DOHH2 (cell line): ENCODE data around the gene CBFA2T3.

Experiments
- H3F3A ChIP-seq: fragments of 200-600 bp; sonication (generic), shearing (Covaris generic); 2 replicates; pipeline ENCODE4 v1.6.0; 2016; ENCODE audit warnings: antibody characterized with exemption, mild to moderate bottlenecking; ENCODE audit not compliant: control insufficient read depth, insufficient read depth
- H3K27ac ChIP-seq: fragments of 200-600 bp; sonication (generic); 2 replicates; pipeline ENCODE4 v1.5.1; 2014; ENCODE audit warnings: low read depth, mild to moderate bottlenecking, low read length, moderate library complexity
- H3K27me3 ChIP-seq: fragments of 200-600 bp; sonication (generic); 2 replicates; pipeline ENCODE4 v1.6.1; 2014; ENCODE audit warnings: mild to moderate bottlenecking, low read length, mixed read lengths; ENCODE audit not compliant: control insufficient read depth
- H3K36me3 ChIP-seq: fragments of 200-600 bp; sonication (generic); 2 replicates; pipeline ENCODE4 v1.6.1; 2014; ENCODE audit warnings: mild to moderate bottlenecking, low read length, moderate library complexity, mixed read lengths; ENCODE audit not compliant: control insufficient read depth
- H3K4me1 ChIP-seq: fragments of 200-600 bp; sonication (generic); 2 replicates; pipeline ENCODE4 v1.6.1; 2014; ENCODE audit warnings: mild to moderate bottlenecking, low read length, mixed read lengths; ENCODE audit not compliant: control insufficient read depth
- H3K4me2 ChIP-seq: fragments of 200-600 bp; sonication (generic); 2 replicates; pipeline ENCODE4 v1.6.0; 2014; ENCODE audit warnings: mild to moderate bottlenecking, low read length, moderate library complexity
- H3K4me3 ChIP-seq: fragments of 200-600 bp; sonication (generic); 2 replicates; pipeline ENCODE4 v1.5.1; 2014; ENCODE audit warnings: mild to moderate bottlenecking, low read length, mixed read lengths
- H3K79me2 ChIP-seq: fragments of 200-600 bp; sonication (generic); 2 replicates; pipeline ENCODE4 v1.6.1; 2014; ENCODE audit warnings: mild to moderate bottlenecking, low read length, mixed read lengths; ENCODE audit not compliant: control insufficient read depth
- H3K9me2 ChIP-seq: fragments of 200-600 bp; sonication (generic); replicated peaks from 2 replicates; pipeline ENCODE4 v1.6.1; 2014; ENCODE audit warnings: mild to moderate bottlenecking, low read length, mixed read lengths; ENCODE audit not compliant: control insufficient read depth
- H3K9me3 ChIP-seq: fragments of 200-600 bp; sonication (generic); 2 replicates; pipeline ENCODE4 v1.6.1; 2014; ENCODE audit warnings: antibody characterized with exemption, low read length, mixed read lengths; ENCODE audit not compliant: control insufficient read depth, insufficient read depth
- H4K20me1 ChIP-seq: fragments of 200-600 bp; sonication (generic); 2 replicates; pipeline ENCODE4 v1.6.0; 2014; ENCODE audit warnings: low read depth, mild to moderate bottlenecking, antibody characterized with exemption, low read length, moderate library complexity; ENCODE audit not compliant: control insufficient read depth, insufficient read depth
- EZH2phosphoT487 ChIP-seq: fragments of 200-600 bp; sonication (generic); IDR thresholded peaks from 2 replicates; pipeline ENCODE4 v1.6.1; 2017; ENCODE audit warnings: borderline replicate concordance, mild to moderate bottlenecking, antibody characterized with exemption, low read length, moderate library complexity, mixed read lengths
- TF ChIP-seq, protein P1 (sequence below): fragments of 200-600 bp; sonication (generic); IDR thresholded peaks from one replicate; pipeline ENCODE4 v1.5.1; 2014; ENCODE audit warnings: antibody characterized with exemption, mild to moderate bottlenecking, low read depth, low read length; ENCODE audit not compliant: poor library complexity, severe bottlenecking

The CBFA2T3 gene

DNA sequence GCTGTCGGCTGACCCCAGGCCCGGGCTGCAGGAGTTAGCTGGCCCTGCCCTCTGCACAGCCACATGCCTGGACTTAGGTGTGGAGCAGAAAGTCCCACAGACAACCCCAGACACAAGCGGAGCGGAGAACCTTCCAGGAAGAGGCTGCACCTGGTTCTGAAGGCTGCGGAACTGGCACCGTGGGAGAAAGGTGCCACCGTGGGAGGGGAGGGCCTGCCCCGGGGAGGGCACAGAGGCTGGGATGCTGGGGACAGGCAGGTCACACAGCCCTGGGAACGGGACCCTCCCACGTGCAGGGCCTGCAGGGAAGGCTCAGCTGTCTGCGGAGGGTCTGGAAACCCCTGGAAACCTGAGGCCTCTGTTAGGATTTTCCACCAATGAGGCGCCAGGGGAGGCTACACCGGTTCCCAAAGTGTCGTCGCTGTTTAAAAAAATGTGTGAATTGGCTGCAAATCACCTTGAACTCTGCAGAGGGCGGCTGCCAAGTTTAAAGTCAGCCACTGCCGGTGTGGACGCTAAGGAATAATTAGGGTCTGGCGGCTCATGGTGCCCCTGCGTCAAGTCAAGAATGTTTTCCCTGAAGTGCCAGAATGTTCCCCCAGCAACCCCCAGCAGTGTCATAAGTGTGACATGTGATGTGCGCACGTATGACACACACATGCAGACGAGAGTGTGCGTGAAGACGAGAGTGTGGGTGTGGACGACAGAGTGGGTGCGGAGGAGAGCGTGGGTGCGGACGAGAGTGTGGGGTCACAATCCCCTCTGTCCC is 59.7 kb downstream of the CBFA2T3 start:
- H3F3A ChIP-seq, result no peaks in the 10 kb centered on the region
- H3K27ac ChIP-seq, result no peak overlapping the region
- no peak overlapping the region for H3K4me3 ChIP-seq
- H4K20me1 ChIP-seq, result peaks cover 28% of the 10 kb centered on the region
- H3K9me3 ChIP-seq, result peaks cover 5% of the 10 kb centered on the region; the same call in 1 of the 2 replicates
- peaks cover 26% of the 10 kb centered on the region for H3K36me3 ChIP-seq
- H3K27me3 ChIP-seq, result no peaks in the 10 kb centered on the region
- H3K79me2 ChIP-seq, result peaks cover 82% of the 10 kb centered on the region
- no peak for TF ChIP-seq EZH2phosphoT487
- TF ChIP-seq, protein P1, sequence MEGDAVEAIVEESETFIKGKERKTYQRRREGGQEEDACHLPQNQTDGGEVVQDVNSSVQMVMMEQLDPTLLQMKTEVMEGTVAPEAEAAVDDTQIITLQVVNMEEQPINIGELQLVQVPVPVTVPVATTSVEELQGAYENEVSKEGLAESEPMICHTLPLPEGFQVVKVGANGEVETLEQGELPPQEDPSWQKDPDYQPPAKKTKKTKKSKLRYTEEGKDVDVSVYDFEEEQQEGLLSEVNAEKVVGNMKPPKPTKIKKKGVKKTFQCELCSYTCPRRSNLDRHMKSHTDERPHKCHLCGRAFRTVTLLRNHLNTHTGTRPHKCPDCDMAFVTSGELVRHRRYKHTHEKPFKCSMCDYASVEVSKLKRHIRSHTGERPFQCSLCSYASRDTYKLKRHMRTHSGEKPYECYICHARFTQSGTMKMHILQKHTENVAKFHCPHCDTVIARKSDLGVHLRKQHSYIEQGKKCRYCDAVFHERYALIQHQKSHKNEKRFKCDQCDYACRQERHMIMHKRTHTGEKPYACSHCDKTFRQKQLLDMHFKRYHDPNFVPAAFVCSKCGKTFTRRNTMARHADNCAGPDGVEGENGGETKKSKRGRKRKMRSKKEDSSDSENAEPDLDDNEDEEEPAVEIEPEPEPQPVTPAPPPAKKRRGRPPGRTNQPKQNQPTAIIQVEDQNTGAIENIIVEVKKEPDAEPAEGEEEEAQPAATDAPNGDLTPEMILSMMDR, result no peak
- peaks cover 18% of the 10 kb centered on the region for H3K4me1 ChIP-seq
- H3K4me2 ChIP-seq, result no peak overlapping the region
- no peaks in the 10 kb centered on the region for H3K9me2 ChIP-seq

GRCh38 chr16:88915639-88916327 is 61.2 kb downstream of the CBFA2T3 start:
- no peaks in the 10 kb centered on the region for H3F3A ChIP-seq
- H3K27ac ChIP-seq, result no peak overlapping the region
- H4K20me1 ChIP-seq, result peaks cover 25% of the 10 kb centered on the region
- peaks cover 83% of the 10 kb centered on the region for H3K79me2 ChIP-seq
- no peaks in the 10 kb centered on the region for H3K27me3 ChIP-seq
- H3K9me3 ChIP-seq, result peaks cover 5% of the 10 kb centered on the region; the same call in 1 of the 2 replicates
- H3K4me2 ChIP-seq, result no peak overlapping the region
- peaks cover 26% of the 10 kb centered on the region for H3K36me3 ChIP-seq
- H3K4me1 ChIP-seq, result peaks cover 6% of the 10 kb centered on the region
- H3K9me2 ChIP-seq, result no peaks in the 10 kb centered on the region
- no peak overlapping the region for H3K4me3 ChIP-seq
- TF ChIP-seq EZH2phosphoT487, result no peak
- TF ChIP-seq, protein P1, result no peak

DNA sequence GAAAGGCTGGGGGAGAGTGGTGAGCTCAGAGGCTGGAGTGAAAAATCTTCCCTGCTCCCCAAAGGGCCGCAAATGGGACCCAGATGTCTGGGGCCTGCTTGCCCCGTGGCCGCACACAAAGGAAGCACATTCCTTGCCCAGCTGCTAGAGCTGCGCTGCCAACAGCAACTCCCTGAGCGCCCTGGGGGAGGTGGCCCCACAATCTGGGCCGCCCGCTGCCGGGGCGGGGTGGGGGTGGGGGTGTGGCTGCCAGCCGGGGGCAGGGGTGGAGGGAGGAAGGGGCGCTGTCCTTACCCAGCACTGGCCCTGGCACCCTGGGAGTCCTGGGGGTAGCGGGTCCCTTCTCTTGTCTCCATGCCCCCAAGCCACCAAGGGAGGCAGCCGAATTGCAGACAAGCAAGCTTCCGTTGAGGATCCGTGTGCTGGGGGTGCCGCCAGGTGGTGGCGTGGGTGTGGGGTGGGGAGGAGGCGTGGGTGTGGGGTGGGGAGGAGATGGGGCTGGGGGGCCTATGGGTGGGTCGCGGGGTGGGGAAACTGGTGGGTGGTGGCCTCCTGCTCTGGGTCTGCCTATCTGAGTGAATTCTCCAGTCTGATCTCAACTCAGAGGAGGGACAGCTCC is 62.1 kb downstream of the CBFA2T3 start:
- peaks cover 25% of the 10 kb centered on the region for H4K20me1 ChIP-seq
- peaks cover 26% of the 10 kb centered on the region for H3K36me3 ChIP-seq
- H3K4me3 ChIP-seq, result no peak overlapping the region
- no peak overlapping the region for H3K4me2 ChIP-seq
- 0 out of 2 replicates have a peak, but pooled peaks cover 4% of the 10 kb centered on the region for H3K4me1 ChIP-seq
- no peaks in the 10 kb centered on the region for H3K27me3 ChIP-seq
- H3K27ac ChIP-seq, result no peak overlapping the region
- no peaks in the 10 kb centered on the region for H3F3A ChIP-seq
- H3K79me2 ChIP-seq, result peaks cover 84% of the 10 kb centered on the region
- TF ChIP-seq, protein P1, result no peak
- TF ChIP-seq EZH2phosphoT487, result no peak
- no peaks in the 10 kb centered on the region for H3K9me2 ChIP-seq
- H3K9me3 ChIP-seq, result peaks cover 5% of the 10 kb centered on the region; the same call in 1 of the 2 replicates
